Right atrium auricular region (tissue), 2 donors: Measurements from ENCODE around the gene IFRD2. TPM values are rescaled to one million over a fixed set of nuclear protein-coding genes. Genes with fewer than 3 reads are reported as not detected.

ENCODE experiments used
- DNase-seq: peaks from one replicate; pipeline ENCODE4 v3.0.0-alpha.2; 2019; ENCODE audit warnings: low spot score
- H3K27ac ChIP-seq, 2 donors: fragments of 200-600 bp; sonication (generic); 1 replicate in 1 of 2; 2 replicates in 1 of 2; pipeline ENCODE4 v1.5.1; 2016 to 2019
- H3K27me3 ChIP-seq, 2 donors: fragments of 200-600 bp; sonication (generic); one replicate each; pipeline versions ENCODE4 v1.5.1 to v1.6.0; 2017 to 2019
- H3K36me3 ChIP-seq: fragments of 200-600 bp; sonication (generic); one replicate; pipeline ENCODE4 v1.5.1; 2016
- H3K4me1 ChIP-seq, 2 donors: fragments of 200-600 bp; sonication (generic); one replicate each; pipeline versions ENCODE4 v1.5.1 to v1.6.0; 2017 to 2019
- H3K4me3 ChIP-seq, 2 donors: fragments of 200-600 bp; sonication (generic); 1 replicate in 1 of 2; 2 replicates in 1 of 2; pipeline ENCODE4 v1.5.1; 2017 to 2019; ENCODE audit warnings: mild to moderate bottlenecking in 1 of 2, moderate library complexity in 1 of 2
- H3K9me3 ChIP-seq, 2 donors: fragments of 200-600 bp; sonication (generic); one replicate each; pipeline ENCODE4 v1.5.1; 2019
- total RNA-seq, 2 donors: library from RNA; depleted of rRNA; stranded (reverse); fragments of >200 nt; gene quantifications; one replicate each; pipeline ENCODE4 v1.1.0, GENCODE V29; 2016
- TF ChIP-seq, protein P1 (sequence below), 2 donors: fragments of 200-600 bp; sonication (generic); IDR thresholded peaks; one replicate each; pipeline ENCODE4 v1.5.1; 2019; ENCODE audit warnings: antibody characterized with exemption in 2 of 2

IFRD2 gene
- total RNA-seq, 2 donors from 2014 or later: 51.0 to 58.5 TPM

DNA sequence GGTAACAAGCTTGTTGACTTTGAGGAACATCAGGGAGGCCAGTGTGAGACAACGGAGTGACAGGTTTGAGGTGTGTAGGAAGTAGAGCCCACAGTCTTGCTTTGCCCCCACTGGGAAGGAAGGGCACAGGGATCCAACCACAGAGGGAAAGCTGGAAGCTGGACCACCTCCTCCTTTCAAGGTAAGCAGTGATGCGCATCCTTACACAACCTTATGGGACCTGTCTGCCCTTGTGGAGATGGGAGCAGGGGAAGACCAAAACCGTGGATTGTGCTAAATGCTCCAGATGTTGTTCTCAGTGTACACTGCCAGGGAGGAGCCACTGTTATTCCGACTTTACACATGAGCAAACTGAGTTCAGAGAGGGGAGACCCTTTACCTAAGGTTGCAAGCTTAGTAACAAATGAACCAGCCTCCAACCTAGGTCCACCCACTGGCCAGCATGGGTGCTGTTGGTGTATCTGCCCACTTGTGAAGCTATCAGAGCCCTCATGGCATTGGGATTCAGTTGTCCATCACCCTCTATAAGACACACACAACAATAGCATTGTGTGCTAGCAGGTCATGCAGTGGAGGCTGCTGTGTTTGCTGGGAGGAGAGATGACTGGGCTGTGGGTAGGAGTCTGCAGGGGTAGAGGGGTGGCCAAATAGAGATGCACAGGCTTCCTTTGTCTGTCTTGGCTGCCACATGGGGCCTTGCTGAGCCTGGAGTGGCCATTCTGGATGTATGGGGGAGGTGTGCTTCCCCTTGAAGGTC lies 13.9 kb downstream of the IFRD2 start:
- Histone ChIP-seq H3K4me3 (no peak overlapping the region), H3K4me1 (peaks cover 0 to 45% of the 10 kb centered on the region in 2 donors), H3K27ac (peak overlapping the region; percentile 71 to 87), H3K27me3 (no peaks in the 10 kb centered on the region), H3K36me3 (no peaks in the 10 kb centered on the region), H3K9me3 (no peaks in the 10 kb centered on the region)
- DNase-seq: no peak
- TF ChIP-seq, protein P1, sequence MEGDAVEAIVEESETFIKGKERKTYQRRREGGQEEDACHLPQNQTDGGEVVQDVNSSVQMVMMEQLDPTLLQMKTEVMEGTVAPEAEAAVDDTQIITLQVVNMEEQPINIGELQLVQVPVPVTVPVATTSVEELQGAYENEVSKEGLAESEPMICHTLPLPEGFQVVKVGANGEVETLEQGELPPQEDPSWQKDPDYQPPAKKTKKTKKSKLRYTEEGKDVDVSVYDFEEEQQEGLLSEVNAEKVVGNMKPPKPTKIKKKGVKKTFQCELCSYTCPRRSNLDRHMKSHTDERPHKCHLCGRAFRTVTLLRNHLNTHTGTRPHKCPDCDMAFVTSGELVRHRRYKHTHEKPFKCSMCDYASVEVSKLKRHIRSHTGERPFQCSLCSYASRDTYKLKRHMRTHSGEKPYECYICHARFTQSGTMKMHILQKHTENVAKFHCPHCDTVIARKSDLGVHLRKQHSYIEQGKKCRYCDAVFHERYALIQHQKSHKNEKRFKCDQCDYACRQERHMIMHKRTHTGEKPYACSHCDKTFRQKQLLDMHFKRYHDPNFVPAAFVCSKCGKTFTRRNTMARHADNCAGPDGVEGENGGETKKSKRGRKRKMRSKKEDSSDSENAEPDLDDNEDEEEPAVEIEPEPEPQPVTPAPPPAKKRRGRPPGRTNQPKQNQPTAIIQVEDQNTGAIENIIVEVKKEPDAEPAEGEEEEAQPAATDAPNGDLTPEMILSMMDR (IDR thresholded peaks at IDR 0.05): no peak

DNA sequence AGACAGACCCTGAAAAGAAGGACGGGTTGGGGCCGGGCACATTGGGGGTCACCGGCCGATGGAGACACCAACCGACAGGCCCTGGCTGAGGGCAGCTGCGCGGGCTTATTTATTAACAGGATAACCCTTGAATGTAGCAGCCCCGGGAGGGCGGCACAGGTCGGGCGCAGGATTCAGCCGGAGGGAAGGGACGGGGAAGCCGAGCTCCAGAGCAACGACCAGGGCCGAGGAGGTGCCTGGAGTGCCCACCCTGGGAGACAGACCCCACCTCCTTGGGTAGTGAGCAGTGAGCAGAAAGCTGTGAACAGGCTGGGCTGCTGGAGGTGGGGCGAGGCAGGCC lies 15.5 kb downstream of the IFRD2 start:
- no peak overlapping the region for H3K27ac ChIP-seq
- no peaks in the 10 kb centered on the region for H3K9me3 ChIP-seq
- DNase-seq: no peak
- H3K27me3 ChIP-seq: no peaks in the 10 kb centered on the region
- H3K4me1 ChIP-seq: peaks cover 0 to 53% of the 10 kb centered on the region in 2 donors
- no peak overlapping the region for H3K4me3 ChIP-seq
- TF ChIP-seq, protein P1 (IDR thresholded peaks at IDR 0.05): no peak
- no peaks in the 10 kb centered on the region for H3K36me3 ChIP-seq

DNA sequence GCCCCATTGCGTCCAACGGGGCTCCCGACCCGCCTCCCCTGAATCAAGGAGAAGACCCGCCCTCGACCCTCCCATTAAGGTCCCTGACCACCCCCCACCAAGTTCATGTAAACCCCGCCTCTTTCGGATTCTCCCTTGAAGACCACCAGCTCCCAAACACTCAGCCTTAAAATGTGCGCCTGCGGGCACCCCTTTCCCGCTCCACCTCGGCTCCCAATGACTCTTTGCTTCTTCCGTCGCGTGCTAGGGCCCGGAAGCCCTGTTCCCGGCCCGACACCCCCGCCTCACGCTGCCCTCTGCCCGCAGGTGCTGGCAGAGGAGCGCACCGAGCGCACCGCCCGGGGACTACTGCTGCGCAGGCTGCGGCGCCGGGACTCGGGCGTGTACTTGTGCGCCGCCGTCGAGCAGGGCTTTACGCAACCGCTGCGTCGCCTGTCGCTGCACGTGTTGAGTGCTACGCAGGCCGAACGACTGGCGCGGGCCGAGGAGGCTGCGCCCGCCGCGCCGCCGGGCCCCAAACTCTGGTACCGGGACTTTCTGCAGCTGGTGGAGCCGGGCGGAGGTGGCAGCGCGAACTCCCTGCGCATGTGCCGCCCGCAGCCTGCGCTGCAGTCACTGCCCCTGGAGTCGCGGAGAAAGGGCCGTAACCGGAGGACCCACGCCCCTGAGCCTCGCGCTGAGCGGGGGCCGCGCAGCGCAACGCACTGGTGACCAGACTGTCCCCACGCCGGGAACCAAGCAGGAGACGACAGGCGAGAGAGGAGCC lies 16.1 kb downstream of the IFRD2 start:
- Histone ChIP-seq H3K27me3 (no peaks in the 10 kb centered on the region), H3K4me3 (no peak overlapping the region), H3K4me1 (peaks cover 0 to 53% of the 10 kb centered on the region in 2 donors), H3K9me3 (no peaks in the 10 kb centered on the region), H3K36me3 (no peaks in the 10 kb centered on the region), H3K27ac (no peak overlapping the region)
- TF ChIP-seq, protein P1 (IDR thresholded peaks at IDR 0.05): no peak
- no peak for DNase-seq

DNA sequence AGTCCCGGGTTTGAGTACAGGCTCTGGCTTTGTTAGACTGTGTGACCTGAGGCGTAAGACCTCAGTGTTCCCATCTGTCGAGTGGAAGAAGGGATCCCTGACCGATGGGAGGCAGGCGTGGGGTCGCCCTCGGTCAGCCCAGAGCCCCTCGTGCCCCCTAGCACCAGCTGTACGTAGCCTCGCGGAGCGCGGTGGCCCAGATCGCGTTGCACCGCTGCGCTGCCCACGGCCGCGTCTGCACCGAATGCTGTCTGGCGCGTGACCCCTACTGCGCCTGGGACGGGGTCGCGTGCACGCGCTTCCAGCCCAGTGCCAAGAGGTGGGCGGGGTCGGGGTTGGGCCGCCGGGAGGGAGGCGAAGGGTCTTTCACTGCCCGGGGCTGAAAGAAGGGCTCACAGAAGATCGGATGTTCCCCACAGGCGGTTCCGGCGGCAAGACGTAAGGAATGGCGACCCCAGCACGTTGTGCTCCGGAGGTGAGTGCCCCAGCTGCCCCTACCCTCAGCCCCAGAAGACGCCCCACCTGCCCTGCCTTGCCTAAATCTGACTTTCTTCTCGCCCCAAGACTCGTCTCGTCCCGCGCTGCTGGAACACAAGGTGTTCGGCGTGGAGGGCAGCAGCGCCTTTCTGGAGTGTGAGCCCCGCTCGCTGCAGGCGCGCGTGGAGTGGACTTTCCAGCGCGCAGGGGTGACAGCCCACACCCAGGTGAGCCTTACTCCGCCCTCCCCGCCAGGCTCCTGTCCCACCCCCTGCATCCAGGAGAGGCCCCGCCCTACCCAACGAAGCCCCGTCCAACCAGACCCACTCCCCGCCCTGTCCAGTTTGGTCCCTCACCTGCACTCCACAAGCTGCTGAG lies 16.9 kb downstream of the IFRD2 start:
- H3K9me3 ChIP-seq: no peaks in the 10 kb centered on the region
- no peaks in the 10 kb centered on the region for H3K36me3 ChIP-seq
- no peak overlapping the region for H3K27ac ChIP-seq
- H3K27me3 ChIP-seq: no peaks in the 10 kb centered on the region
- peak overlapping the region in 1 of 2 donors; percentile 6 for H3K4me3 ChIP-seq
- DNase-seq: no peak
- peaks cover 0 to 57% of the 10 kb centered on the region in 2 donors for H3K4me1 ChIP-seq
- TF ChIP-seq, protein P1 (IDR thresholded peaks at IDR 0.05): no peak

DNA sequence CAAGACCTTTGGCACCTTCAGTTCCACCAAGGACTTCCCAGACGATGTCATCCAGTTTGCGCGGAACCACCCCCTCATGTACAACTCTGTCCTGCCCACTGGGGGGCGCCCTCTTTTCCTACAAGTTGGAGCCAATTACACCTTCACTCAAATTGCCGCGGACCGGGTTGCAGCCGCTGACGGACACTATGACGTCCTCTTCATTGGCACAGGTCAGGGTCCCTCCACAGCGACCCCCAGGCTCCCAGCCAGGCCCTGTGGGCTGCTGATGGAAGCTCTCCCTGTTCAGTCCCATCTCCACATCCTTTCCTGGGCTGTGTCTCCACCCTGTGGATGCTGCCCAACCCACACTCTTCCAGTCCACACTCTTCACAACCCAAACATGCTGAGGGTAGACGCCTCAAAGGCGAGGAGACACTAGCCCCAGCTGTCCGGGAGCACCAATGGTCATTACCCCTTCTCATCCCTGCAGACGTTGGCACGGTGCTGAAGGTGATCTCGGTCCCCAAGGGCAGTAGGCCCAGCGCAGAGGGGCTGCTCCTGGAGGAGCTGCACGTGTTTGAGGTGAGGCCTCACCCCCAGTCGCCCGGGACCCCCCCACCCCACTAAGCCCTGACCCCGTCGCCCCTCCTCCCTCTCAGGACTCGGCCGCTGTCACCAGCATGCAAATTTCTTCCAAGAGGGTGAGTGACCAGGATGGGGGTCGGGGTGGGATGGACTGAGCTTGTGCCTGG lies 17.7 kb downstream of the IFRD2 start:
- Histone ChIP-seq H3K4me3 (no peak overlapping the region), H3K27ac (no peak overlapping the region), H3K36me3 (no peaks in the 10 kb centered on the region), H3K27me3 (no peaks in the 10 kb centered on the region), H3K9me3 (no peaks in the 10 kb centered on the region), H3K4me1 (peaks cover 0 to 62% of the 10 kb centered on the region in 2 donors)
- no peak for DNase-seq
- TF ChIP-seq, protein P1 (IDR thresholded peaks at IDR 0.05): peak; percentile 68 to 78
